ENCODE data around the gene MACROD2.

Gene MACROD2

DNA sequence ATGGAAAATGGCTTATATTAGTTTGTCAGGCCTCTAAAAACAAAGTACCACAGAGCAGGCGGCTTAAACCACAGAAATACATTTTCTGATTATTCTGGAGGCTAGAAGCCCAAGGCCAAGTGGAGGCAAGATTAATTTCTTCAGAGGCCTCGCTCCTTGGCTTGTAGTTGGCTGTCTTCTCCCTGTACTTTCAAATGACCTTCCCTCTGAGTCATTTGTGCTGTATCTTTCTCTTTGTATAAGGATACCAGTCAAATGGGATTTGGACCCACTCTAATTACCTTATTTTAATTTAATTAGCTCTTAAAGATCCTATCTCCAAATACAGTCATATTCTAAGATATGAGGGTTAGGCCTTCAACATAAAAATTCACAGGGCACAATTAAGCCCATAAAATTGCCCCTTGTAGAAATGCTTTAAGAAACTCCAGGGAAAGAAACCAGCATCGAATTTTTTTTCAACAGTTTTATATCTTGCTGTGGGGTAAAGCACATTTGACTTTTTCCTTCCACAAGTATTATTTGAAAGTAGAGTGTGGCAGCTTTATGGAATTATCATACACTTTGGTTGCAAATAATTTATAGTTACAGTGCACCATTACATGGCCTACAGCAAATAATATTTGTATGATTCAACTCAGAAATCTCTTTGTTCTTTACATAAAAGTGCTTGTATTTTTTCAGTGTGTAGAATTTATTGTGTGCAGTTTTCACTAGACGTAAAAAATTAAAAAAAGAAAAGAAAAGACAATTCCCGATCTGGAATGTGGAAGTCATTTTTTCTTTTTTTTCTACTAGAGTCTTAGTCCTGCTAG is 1871.8 kb downstream of the MACROD2 start:
- Histone ChIP-seq H3K27ac (ENCODE audit: insufficient read depth, low read depth, low read length, poor library complexity, severe bottlenecking) (no peak overlapping the region), H3K9me3 (ENCODE audit: control insufficient read depth, low read length) (no peaks in the 10 kb centered on the region), H3K4me1 (ENCODE audit: control insufficient read depth, insufficient read depth, low read length) (no peaks in the 10 kb centered on the region), H3K4me3 (ENCODE audit: insufficient read depth, low read depth, low read length) (no peak overlapping the region), H3K36me3 (ENCODE audit: control insufficient read depth, insufficient read depth, low read length) (no peaks in the 10 kb centered on the region), H3K27me3 (ENCODE audit: control insufficient read depth, insufficient read depth, low read length, poor library complexity, severe bottlenecking) (no peaks in the 10 kb centered on the region)
- WGBS, 2 experiments = 93 to 97% methylated on average over 5 of the region's 5 CpGs

DNA sequence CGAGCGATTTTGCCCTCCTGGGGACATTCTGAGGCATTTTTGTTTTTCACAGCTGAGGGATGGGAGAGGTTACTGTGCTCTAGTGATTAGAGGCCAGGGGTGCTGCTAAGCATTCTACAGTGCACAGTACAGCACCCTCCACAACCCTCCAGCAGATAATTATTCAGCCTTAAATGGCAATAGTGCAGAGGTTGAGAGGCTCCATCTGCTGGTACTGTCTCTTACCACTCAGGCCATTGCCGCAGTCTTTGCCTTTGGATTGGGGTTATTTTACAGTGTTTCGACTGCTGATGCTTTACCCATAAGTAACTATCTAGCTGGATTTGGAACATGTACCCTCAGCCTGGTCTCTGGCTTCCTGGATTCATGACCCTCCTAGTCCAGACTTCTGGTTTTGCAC is 1872.6 kb downstream of the MACROD2 start:
- Histone ChIP-seq H3K9me3 (ENCODE audit: control insufficient read depth, low read length) (no peaks in the 10 kb centered on the region), H3K4me1 (ENCODE audit: control insufficient read depth, insufficient read depth, low read length) (no peaks in the 10 kb centered on the region), H3K4me3 (ENCODE audit: insufficient read depth, low read depth, low read length) (no peak overlapping the region), H3K36me3 (ENCODE audit: control insufficient read depth, insufficient read depth, low read length) (no peaks in the 10 kb centered on the region), H3K27ac (ENCODE audit: insufficient read depth, low read depth, low read length, poor library complexity, severe bottlenecking) (no peak overlapping the region), H3K27me3 (ENCODE audit: control insufficient read depth, insufficient read depth, low read length, poor library complexity, severe bottlenecking) (no peaks in the 10 kb centered on the region)
- 88 to 92% methylated on average over 4 of the region's 4 CpGs for WGBS, 2 experiments

- Histone ChIP-seq H3K27ac (ENCODE audit: insufficient read depth, low read depth, low read length, poor library complexity, severe bottlenecking) (no peak overlapping the region), H3K9me3 (ENCODE audit: control insufficient read depth, low read length) (no peaks in the 10 kb centered on the region), H3K4me3 (ENCODE audit: insufficient read depth, low read depth, low read length) (no peak overlapping the region), H3K4me1 (ENCODE audit: control insufficient read depth, insufficient read depth, low read length) (no peaks in the 10 kb centered on the region), H3K27me3 (ENCODE audit: control insufficient read depth, insufficient read depth, low read length, poor library complexity, severe bottlenecking) (no peaks in the 10 kb centered on the region), H3K36me3 (ENCODE audit: control insufficient read depth, insufficient read depth, low read length) (no peaks in the 10 kb centered on the region)
- 72 to 74% methylated on average over 3 of the region's 3 CpGs for WGBS, 2 experiments
These were observed 1880.1 kb downstream of the MACROD2 start for GRCh38 chr20:15875446-15875845.

GRCh38 chr20:15882553-15882952 is 1887.2 kb downstream of the MACROD2 start:
- 96% methylated on average over 4 of the region's 4 CpGs for WGBS, 2 experiments
- H3K27ac ChIP-seq (ENCODE audit: insufficient read depth, low read depth, low read length, poor library complexity, severe bottlenecking) = no peak overlapping the region

DNA sequence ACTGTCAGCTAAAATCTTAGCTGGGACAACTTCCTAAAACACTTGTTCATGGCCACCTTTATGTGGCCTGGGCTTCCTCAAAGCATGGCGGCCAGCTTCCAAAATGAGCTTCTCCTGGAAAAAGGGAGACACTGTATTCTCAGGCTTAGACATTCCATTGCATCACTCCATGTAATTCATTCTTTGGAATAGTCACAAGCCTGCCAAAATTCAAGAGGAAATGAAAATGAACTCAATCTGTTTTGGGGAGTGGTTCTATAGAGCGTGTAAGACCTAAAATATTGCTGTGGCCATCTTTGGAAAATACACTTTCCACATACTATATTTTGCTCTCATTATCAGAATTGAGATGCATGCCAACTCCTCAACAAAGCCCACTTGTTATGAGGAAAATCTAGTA is 1890.9 kb downstream of the MACROD2 start:
- Histone ChIP-seq H3K36me3 (ENCODE audit: control insufficient read depth, insufficient read depth, low read length) (no peaks in the 10 kb centered on the region), H3K4me1 (ENCODE audit: control insufficient read depth, insufficient read depth, low read length) (no peaks in the 10 kb centered on the region), H3K9me3 (ENCODE audit: control insufficient read depth, low read length) (no peaks in the 10 kb centered on the region), H3K4me3 (ENCODE audit: insufficient read depth, low read depth, low read length) (no peak overlapping the region), H3K27me3 (ENCODE audit: control insufficient read depth, insufficient read depth, low read length, poor library complexity, severe bottlenecking) (no peaks in the 10 kb centered on the region), H3K27ac (ENCODE audit: insufficient read depth, low read depth, low read length, poor library complexity, severe bottlenecking) (no peak overlapping the region)
- WGBS, 2 experiments = 98 to 100% methylated on average over 1 to 2 of the region's 2 CpGs

More at GRCh38 chr20:15882553-15882952, 1887.2 kb downstream of the MACROD2 start:
- H3K27me3 ChIP-seq (ENCODE audit: control insufficient read depth, insufficient read depth, low read length, poor library complexity, severe bottlenecking) = no peaks in the 10 kb centered on the region
- no peaks in the 10 kb centered on the region for H3K4me1 ChIP-seq (ENCODE audit: control insufficient read depth, insufficient read depth, low read length)
- no peaks in the 10 kb centered on the region for H3K36me3 ChIP-seq (ENCODE audit: control insufficient read depth, insufficient read depth, low read length)
- H3K4me3 ChIP-seq (ENCODE audit: insufficient read depth, low read depth, low read length) = no peak overlapping the region
- no peaks in the 10 kb centered on the region for H3K9me3 ChIP-seq (ENCODE audit: control insufficient read depth, low read length)

DNA sequence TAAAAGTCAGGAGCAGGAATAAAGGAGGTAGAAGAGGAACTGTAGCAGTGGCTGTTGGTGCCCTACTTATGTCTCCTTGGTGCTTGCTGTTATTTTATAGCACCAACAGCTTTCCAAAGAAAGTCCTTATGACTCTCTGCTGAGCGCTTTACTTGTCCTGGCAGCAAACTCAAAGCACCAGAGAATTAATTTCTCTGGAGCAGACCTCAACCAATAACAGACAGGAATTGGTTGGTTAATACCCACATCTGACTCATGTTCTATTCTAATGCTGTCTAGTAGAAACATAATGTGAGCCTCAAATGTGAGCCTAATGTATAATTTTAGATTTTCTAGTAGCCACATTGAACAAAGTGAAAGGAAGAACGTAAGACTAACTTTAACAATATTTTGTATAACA is 1892.1 kb downstream of the MACROD2 start:
- Histone ChIP-seq H3K27ac (ENCODE audit: insufficient read depth, low read depth, low read length, poor library complexity, severe bottlenecking) (no peak overlapping the region), H3K36me3 (ENCODE audit: control insufficient read depth, insufficient read depth, low read length) (no peaks in the 10 kb centered on the region), H3K4me3 (ENCODE audit: insufficient read depth, low read depth, low read length) (no peak overlapping the region), H3K4me1 (ENCODE audit: control insufficient read depth, insufficient read depth, low read length) (no peaks in the 10 kb centered on the region), H3K27me3 (ENCODE audit: control insufficient read depth, insufficient read depth, low read length, poor library complexity, severe bottlenecking) (no peaks in the 10 kb centered on the region), H3K9me3 (ENCODE audit: control insufficient read depth, low read length) (no peaks in the 10 kb centered on the region)
- WGBS, 2 experiments = 93 to 100% methylated on average over 1 of the region's 2 CpGs

- H3K27ac ChIP-seq (ENCODE audit: insufficient read depth, low read depth, low read length, poor library complexity, severe bottlenecking) = no peak overlapping the region
- H3K27me3 ChIP-seq (ENCODE audit: control insufficient read depth, insufficient read depth, low read length, poor library complexity, severe bottlenecking) = no peaks in the 10 kb centered on the region
- no peaks in the 10 kb centered on the region for H3K9me3 ChIP-seq (ENCODE audit: control insufficient read depth, low read length)
- no peak overlapping the region for H3K4me3 ChIP-seq (ENCODE audit: insufficient read depth, low read depth, low read length)
- 58 to 61% methylated on average over 3 of the region's 3 CpGs for WGBS, 2 experiments
- H3K4me1 ChIP-seq (ENCODE audit: control insufficient read depth, insufficient read depth, low read length) = no peaks in the 10 kb centered on the region
- no peaks in the 10 kb centered on the region for H3K36me3 ChIP-seq (ENCODE audit: control insufficient read depth, insufficient read depth, low read length)
These were observed 1893.7 kb downstream of the MACROD2 start for GRCh38 chr20:15889061-15889460.

DNA sequence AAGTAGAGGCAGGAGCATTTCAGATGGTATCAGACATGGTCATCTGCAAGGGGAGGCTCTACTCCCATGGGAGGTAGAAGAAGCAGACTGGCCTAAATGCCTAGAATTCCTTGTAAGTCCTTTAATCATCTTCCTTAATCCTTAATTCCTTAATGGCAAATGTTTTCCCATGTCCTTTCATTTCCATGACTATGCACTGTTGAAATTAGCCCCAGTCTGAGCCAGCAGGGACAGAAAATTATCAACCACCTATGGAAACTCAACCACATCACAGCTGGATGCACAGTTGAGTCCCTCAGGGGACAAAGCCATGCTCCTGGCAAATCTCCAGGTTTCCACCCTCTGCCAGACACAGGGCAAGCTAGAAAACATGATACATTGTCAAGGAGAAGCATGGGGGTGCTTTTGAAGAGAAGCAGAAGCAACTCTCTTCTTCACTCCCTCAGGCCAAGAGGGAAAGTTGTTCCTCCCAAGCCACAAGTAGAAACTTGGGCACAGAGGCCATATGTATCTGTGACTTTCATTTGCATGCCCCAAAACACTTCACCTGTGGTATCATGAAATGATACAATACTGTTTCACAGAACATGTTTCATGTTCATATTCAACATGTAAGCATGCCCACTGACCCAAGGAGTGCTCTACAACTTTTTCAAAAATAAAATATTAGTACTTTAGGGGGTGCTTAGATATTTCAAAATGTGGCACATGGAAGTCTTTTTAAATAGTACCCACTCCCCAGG is 1894.4 kb downstream of the MACROD2 start:
- Histone ChIP-seq H3K27ac (ENCODE audit: insufficient read depth, low read depth, low read length, poor library complexity, severe bottlenecking) (no peak overlapping the region), H3K9me3 (ENCODE audit: control insufficient read depth, low read length) (no peaks in the 10 kb centered on the region), H3K4me3 (ENCODE audit: insufficient read depth, low read depth, low read length) (no peak overlapping the region), H3K36me3 (ENCODE audit: control insufficient read depth, insufficient read depth, low read length) (no peaks in the 10 kb centered on the region), H3K27me3 (ENCODE audit: control insufficient read depth, insufficient read depth, low read length, poor library complexity, severe bottlenecking) (no peaks in the 10 kb centered on the region), H3K4me1 (ENCODE audit: control insufficient read depth, insufficient read depth, low read length) (no peaks in the 10 kb centered on the region)

- no peaks in the 10 kb centered on the region for H3K27me3 ChIP-seq (ENCODE audit: control insufficient read depth, insufficient read depth, low read length, poor library complexity, severe bottlenecking)
- no peak overlapping the region for H3K27ac ChIP-seq (ENCODE audit: insufficient read depth, low read depth, low read length, poor library complexity, severe bottlenecking)
- H3K36me3 ChIP-seq (ENCODE audit: control insufficient read depth, insufficient read depth, low read length) = no peaks in the 10 kb centered on the region
- WGBS, 2 experiments = 93 to 96% methylated on average over 4 of the region's 4 CpGs
- no peak overlapping the region for H3K4me3 ChIP-seq (ENCODE audit: insufficient read depth, low read depth, low read length)
- no peaks in the 10 kb centered on the region for H3K4me1 ChIP-seq (ENCODE audit: control insufficient read depth, insufficient read depth, low read length)
- no peaks in the 10 kb centered on the region for H3K9me3 ChIP-seq (ENCODE audit: control insufficient read depth, low read length)
These were observed 1895.2 kb downstream of the MACROD2 start for GRCh38 chr20:15890407-15890982.

DNA sequence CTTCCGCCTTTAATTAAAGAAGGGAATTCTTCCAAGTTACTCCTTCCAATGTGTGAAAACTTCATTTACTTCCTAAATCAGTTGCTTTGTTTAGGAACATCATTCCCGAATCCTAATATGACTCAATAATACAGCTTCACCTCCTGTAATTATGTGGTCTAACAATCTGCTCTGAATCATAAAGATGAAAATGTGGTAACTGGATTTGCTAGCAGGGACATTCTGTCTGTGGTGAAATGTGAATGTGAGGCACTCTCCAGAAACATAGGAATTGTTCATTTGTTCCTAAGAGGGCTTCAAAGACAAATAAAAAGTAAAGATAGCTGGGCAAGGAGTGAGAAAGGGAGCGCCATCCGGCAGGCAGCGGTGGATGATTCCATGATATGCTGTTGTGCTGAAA is 1899.8 kb downstream of the MACROD2 start:
- H3K4me3 ChIP-seq (ENCODE audit: insufficient read depth, low read depth, low read length) = no peak overlapping the region
- no peaks in the 10 kb centered on the region for H3K27me3 ChIP-seq (ENCODE audit: control insufficient read depth, insufficient read depth, low read length, poor library complexity, severe bottlenecking)
- no peaks in the 10 kb centered on the region for H3K4me1 ChIP-seq (ENCODE audit: control insufficient read depth, insufficient read depth, low read length)
- no peak overlapping the region for H3K27ac ChIP-seq (ENCODE audit: insufficient read depth, low read depth, low read length, poor library complexity, severe bottlenecking)
- 92 to 96% methylated on average over 5 of the region's 5 CpGs for WGBS, 2 experiments
- no peaks in the 10 kb centered on the region for H3K9me3 ChIP-seq (ENCODE audit: control insufficient read depth, low read length)
- H3K36me3 ChIP-seq (ENCODE audit: control insufficient read depth, insufficient read depth, low read length) = no peaks in the 10 kb centered on the region
